GM23248 (cell line): Measurements from ENCODE around the gene LILRB1.
"Not testable (repeated sequence)": the region's sequence is repeated elsewhere in the genome, so short reads cannot be mapped to it uniquely, and the experiment has no call there.

Experiments
- EZH2 ChIP-seq: fragments of 200-600 bp; sonication (generic); IDR thresholded peaks from 2 replicates; pipeline ENCODE4 v1.6.1; 2018; ENCODE audit warnings: antibody characterized with exemption, mild to moderate bottlenecking; ENCODE audit not compliant: insufficient read depth, poor library complexity, severe bottlenecking
- EZH2phosphoT487 ChIP-seq: fragments of 200-600 bp; sonication (generic); IDR thresholded peaks from 2 replicates; pipeline ENCODE4 v1.6.1; 2018; ENCODE audit warnings: antibody characterized with exemption, moderate library complexity, mild to moderate bottlenecking, low read depth; ENCODE audit not compliant: insufficient read depth

- not testable (repeated sequence) for TF ChIP-seq EZH2phosphoT487, EZH2
These were observed 6.0 kb upstream of the LILRB1 start for GRCh38 chr19:54624234-54624633.
